ENCODE results near the gene RTL10. TPM values are rescaled to one million over a fixed set of nuclear protein-coding genes. Genes with fewer than 3 reads are reported as not detected.

RTL10 gene
- polyA plus RNA-seq, 1 donor from 2014 or later = 11.7 TPM

DNA sequence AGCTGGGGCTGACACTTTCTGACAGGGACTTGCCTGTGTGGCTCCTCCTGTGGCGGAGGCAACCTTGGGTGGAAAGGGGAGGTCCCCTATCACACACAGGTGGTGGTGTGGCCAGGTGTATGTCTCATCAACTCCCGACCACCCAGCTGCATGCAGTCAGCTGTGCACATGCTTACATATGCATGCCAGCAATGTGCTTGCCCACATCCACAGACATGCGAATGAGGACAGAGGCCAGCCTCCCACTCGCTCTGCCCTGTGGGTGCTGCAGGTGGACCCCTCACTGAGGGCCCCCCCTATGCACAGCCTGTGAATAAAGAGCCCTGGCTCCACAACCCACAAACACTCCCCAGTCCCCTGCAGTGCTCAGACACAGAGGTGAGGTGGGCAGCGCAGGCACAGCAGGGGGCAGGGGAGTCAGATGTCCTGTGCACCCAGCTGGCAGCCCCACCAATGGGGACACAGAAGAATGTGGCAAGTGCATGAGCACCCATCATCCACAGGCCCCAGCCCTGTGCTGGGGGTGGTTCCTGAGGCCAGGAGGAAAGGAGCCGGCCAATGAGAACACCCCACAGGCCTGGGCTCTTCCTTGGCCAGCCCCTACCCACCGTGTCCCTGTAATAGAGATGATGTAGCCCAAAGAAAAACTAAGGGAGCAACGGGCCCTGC is 9.5 kb downstream of the RTL10 start:
- H4K20me1 ChIP-seq (ENCODE audit: insufficient read depth) = no peaks in the 10 kb centered on the region
- no peak overlapping the region for H2AFZ ChIP-seq (ENCODE audit: low read depth, low read length)
- H3K27ac ChIP-seq (ENCODE audit: low read length) = no peak overlapping the region
- H3K4me3 ChIP-seq (ENCODE audit: low read length) = no peak overlapping the region
- no peaks in the 10 kb centered on the region for H3F3A ChIP-seq (ENCODE audit: insufficient read depth, low read length, poor library complexity, severe bottlenecking)
- no peak for TF ChIP-seq POLR2AphosphoS5 (IDR thresholded peaks at IDR 0.05)
- TF ChIP-seq, protein P1, sequence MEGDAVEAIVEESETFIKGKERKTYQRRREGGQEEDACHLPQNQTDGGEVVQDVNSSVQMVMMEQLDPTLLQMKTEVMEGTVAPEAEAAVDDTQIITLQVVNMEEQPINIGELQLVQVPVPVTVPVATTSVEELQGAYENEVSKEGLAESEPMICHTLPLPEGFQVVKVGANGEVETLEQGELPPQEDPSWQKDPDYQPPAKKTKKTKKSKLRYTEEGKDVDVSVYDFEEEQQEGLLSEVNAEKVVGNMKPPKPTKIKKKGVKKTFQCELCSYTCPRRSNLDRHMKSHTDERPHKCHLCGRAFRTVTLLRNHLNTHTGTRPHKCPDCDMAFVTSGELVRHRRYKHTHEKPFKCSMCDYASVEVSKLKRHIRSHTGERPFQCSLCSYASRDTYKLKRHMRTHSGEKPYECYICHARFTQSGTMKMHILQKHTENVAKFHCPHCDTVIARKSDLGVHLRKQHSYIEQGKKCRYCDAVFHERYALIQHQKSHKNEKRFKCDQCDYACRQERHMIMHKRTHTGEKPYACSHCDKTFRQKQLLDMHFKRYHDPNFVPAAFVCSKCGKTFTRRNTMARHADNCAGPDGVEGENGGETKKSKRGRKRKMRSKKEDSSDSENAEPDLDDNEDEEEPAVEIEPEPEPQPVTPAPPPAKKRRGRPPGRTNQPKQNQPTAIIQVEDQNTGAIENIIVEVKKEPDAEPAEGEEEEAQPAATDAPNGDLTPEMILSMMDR (IDR thresholded peaks at IDR 0.05; ENCODE audit: poor library complexity, severe bottlenecking) = no peak
- H3K36me3 ChIP-seq (ENCODE audit: insufficient read depth, low read length) = no peaks in the 10 kb centered on the region
- no peaks in the 10 kb centered on the region for H3K9me2 ChIP-seq (ENCODE audit: insufficient read depth, low read length)
- H3K79me2 ChIP-seq (replicated peaks; ENCODE audit: insufficient read depth, low read length) = no peaks in the 10 kb centered on the region
- H3K9me3 ChIP-seq (ENCODE audit: low read length) = no peaks in the 10 kb centered on the region
- no peaks in the 10 kb centered on the region for H3K27me3 ChIP-seq (ENCODE audit: insufficient read depth, low read depth, low read length)
- no peak overlapping the region for H3K9ac ChIP-seq (ENCODE audit: low read length)
- no peak overlapping the region for H3K4me2 ChIP-seq (ENCODE audit: low read length)

DNA sequence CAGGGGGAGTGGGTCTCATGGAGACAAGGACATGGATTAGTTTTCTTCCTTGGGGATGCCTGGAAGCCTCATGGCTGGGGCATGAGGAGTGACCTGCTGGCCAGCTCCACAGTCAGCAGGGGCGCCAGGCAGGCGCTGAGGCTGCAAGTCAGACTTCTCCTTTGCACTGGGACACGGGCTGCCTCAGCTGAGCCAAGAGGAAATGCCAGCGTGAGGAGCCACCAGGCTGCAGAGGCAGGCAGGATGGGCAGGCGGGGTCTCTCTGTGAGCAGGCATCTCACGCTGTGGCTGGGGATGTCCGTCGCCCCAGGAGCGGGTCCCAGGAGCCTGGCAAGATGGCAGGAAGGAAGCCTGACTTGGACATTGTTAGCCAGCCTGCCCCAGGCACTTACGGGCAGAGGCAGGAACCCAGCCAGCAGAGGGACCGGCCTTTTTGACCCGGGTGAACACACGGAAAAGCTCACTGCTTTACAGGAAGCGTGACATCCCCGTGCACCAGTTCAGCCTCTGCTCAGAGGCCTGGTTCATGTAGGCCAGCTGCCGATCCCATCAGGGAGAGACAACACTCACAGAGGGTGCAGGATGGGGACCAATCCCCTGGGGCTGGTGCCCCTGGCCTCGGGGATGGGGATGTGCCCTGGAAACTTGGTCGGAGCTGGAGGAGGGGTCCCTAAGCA is 10.2 kb downstream of the RTL10 start:
- Histone ChIP-seq H3K9ac (ENCODE audit: low read length) (no peak overlapping the region), H3K9me3 (ENCODE audit: low read length) (no peaks in the 10 kb centered on the region)

More for the DNA sequence above, 10.2 kb downstream of the RTL10 start:
- Histone ChIP-seq H3F3A (ENCODE audit: insufficient read depth, low read length, poor library complexity, severe bottlenecking) (no peaks in the 10 kb centered on the region), H3K27ac (ENCODE audit: low read length) (no peak overlapping the region), H3K4me3 (ENCODE audit: low read length) (no peak overlapping the region), H3K79me2 (replicated peaks; ENCODE audit: insufficient read depth, low read length) (no peaks in the 10 kb centered on the region), H2AFZ (ENCODE audit: low read depth, low read length) (no peak overlapping the region), H4K20me1 (ENCODE audit: insufficient read depth) (no peaks in the 10 kb centered on the region), H3K9me2 (ENCODE audit: insufficient read depth, low read length) (no peaks in the 10 kb centered on the region), H3K27me3 (ENCODE audit: insufficient read depth, low read depth, low read length) (no peaks in the 10 kb centered on the region), H3K4me2 (ENCODE audit: low read length) (no peak overlapping the region), H3K36me3 (ENCODE audit: insufficient read depth, low read length) (no peaks in the 10 kb centered on the region)
- TF ChIP-seq MXI1 (conservative IDR thresholded peaks at IDR 0.05; ENCODE audit: poor library complexity, severe bottlenecking) = no peak
- TF ChIP-seq, protein P1 (IDR thresholded peaks at IDR 0.05; ENCODE audit: poor library complexity, severe bottlenecking) = no peak
- no peak for TF ChIP-seq RAD21 (conservative IDR thresholded peaks at IDR 0.05)
- no peak for TF ChIP-seq TAF1 (IDR thresholded peaks at IDR 0.05; ENCODE audit: low read depth)
- no peak for TF ChIP-seq EP300 (conservative IDR thresholded peaks at IDR 0.05; ENCODE audit: poor library complexity, severe bottlenecking)
- TF ChIP-seq SMC3 (conservative IDR thresholded peaks at IDR 0.05; ENCODE audit: poor library complexity) = no peak
- TF ChIP-seq, protein P2, sequence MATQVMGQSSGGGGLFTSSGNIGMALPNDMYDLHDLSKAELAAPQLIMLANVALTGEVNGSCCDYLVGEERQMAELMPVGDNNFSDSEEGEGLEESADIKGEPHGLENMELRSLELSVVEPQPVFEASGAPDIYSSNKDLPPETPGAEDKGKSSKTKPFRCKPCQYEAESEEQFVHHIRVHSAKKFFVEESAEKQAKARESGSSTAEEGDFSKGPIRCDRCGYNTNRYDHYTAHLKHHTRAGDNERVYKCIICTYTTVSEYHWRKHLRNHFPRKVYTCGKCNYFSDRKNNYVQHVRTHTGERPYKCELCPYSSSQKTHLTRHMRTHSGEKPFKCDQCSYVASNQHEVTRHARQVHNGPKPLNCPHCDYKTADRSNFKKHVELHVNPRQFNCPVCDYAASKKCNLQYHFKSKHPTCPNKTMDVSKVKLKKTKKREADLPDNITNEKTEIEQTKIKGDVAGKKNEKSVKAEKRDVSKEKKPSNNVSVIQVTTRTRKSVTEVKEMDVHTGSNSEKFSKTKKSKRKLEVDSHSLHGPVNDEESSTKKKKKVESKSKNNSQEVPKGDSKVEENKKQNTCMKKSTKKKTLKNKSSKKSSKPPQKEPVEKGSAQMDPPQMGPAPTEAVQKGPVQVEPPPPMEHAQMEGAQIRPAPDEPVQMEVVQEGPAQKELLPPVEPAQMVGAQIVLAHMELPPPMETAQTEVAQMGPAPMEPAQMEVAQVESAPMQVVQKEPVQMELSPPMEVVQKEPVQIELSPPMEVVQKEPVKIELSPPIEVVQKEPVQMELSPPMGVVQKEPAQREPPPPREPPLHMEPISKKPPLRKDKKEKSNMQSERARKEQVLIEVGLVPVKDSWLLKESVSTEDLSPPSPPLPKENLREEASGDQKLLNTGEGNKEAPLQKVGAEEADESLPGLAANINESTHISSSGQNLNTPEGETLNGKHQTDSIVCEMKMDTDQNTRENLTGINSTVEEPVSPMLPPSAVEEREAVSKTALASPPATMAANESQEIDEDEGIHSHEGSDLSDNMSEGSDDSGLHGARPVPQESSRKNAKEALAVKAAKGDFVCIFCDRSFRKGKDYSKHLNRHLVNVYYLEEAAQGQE (IDR thresholded peaks at IDR 0.05; ENCODE audit: borderline replicate concordance) = no peak
- TF ChIP-seq POLR2AphosphoS5 (IDR thresholded peaks at IDR 0.05) = no peak
- TF ChIP-seq EZH2 (IDR thresholded peaks at IDR 0.05; ENCODE audit: borderline replicate concordance, insufficient read depth, low read length, poor library complexity, severe bottlenecking) = no peak
